GM12872 (cell line): ENCODE measurements around the gene WNT3A.

Experiments
- CTCF ChIP-seq: IDR thresholded peaks from 3 replicates; pipeline ENCODE4 v1.5.1; 2011; ENCODE audit warnings: low read depth, mild to moderate bottlenecking, low read length, moderate library complexity; ENCODE audit not compliant: insufficient read depth

The WNT3A gene

DNA sequence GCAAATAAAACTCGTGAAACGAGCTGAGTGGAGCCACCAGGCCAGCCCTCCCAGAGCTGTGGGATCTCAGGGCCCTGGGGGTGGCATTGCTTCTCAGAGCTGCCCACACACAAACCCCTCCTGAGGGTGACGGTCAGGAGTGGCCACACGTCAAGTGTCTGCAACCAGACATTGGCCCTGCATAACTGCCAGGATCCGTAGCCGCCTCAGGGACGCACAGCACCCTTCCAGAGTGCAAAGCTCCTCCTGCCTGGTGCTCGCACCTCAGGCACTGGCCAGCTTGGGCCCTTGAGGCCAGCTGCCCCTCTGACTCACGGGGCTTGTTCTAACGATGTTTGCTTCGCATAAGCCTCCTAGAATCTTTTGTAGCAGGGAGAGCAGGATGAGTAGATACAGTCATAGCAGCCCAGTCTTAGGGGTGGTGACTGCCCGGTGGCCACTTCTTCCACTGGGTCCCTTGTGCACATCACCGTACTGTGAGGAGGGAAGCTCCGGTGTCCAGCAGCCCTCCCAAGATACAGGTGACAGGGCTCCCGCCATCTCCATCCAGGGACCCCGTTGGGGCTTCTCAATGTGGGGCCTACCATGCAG, 5.0 kb downstream of the WNT3A start:
- no peak for TF ChIP-seq CTCF

- no peak for TF ChIP-seq CTCF
These were observed 5.8 kb downstream of the WNT3A start for GRCh38 chr1:228012555-228012954.

DNA sequence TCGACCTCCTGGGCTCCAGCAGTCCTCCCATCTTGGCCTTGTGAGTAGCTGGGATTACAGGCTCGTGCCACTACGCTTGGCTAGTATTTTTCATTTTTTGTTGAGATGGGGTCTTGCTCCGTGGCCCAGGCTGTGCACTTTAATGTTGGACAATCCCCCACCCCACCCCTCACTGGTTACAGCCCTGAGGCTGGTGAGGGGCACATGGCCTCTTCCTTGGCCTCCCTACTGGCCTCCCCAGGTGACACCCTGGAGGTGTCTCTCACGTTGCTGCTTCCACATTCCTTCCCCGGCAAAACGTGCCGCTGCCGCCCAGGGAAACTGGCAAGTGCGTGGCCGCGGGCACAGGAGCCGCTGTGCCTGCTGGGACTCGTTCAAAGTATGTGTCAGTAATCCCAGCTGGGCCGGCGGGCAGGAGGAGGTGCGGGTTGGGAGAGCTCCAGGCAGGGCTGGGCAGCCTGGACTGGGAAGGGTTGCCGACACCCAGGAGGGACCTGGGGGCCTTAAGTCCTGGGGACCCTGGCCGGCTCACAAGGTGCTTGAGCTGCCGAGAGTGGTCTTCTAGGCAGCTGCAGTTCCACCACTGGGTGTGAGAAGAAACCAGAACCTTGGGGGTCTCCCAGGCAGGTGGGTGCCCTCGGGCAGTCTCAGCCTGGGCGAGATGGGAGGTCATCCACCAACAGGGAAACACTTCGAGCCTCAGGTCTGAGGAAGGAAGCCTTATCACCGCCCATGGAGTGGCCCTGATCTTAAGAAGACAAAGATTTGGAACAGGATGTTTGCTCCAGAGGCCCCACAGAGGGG, 6.5 kb downstream of the WNT3A start:
- TF ChIP-seq CTCF: no peak

DNA sequence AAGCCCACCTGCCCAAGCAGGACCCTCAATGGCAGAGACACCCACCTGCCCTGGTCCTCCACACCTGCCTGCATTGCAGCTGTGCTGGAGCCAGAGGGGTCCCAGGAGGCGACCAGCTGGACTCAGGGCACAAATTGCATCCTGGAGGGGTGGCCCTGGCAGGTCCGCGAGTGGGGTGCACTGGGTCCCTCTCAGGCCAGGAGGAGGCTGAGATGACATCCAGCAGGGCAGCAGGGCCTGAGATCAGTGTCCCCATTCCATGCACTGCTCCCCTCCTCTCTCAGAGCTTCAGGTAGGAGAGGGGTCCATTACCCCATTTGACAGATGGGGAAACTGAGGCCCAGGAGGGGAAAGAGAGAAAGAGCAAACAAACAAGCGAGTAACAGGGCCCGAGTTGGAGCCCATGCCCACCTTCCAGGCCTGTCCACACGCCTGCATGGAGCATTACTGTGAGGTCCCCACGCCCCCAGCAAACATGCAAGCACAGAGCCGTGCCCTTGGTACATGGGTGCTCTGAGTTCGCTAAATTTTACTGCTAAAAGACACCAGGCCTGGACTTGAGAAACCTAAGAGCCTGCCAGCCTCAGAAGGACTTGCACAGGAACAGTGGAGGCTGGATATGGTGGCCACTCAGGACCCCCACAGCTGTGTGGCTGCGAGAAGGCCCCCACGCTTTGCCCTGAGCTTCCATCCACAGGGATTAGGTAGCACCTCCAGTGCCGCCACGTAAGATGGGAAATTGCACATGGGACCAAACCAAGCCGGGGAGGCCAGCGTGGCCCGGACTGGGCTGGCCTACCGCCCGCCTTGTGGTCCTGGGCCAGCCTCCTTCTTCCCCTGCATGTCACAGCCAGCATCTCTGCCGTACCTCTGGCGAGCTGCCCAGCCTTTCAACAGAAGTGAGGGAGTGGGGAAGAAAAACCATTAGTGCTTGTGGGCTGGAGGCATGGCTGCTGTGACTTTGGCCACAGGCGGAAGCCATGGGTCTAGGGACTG, 7.4 kb downstream of the WNT3A start:
- no peak for TF ChIP-seq CTCF

DNA sequence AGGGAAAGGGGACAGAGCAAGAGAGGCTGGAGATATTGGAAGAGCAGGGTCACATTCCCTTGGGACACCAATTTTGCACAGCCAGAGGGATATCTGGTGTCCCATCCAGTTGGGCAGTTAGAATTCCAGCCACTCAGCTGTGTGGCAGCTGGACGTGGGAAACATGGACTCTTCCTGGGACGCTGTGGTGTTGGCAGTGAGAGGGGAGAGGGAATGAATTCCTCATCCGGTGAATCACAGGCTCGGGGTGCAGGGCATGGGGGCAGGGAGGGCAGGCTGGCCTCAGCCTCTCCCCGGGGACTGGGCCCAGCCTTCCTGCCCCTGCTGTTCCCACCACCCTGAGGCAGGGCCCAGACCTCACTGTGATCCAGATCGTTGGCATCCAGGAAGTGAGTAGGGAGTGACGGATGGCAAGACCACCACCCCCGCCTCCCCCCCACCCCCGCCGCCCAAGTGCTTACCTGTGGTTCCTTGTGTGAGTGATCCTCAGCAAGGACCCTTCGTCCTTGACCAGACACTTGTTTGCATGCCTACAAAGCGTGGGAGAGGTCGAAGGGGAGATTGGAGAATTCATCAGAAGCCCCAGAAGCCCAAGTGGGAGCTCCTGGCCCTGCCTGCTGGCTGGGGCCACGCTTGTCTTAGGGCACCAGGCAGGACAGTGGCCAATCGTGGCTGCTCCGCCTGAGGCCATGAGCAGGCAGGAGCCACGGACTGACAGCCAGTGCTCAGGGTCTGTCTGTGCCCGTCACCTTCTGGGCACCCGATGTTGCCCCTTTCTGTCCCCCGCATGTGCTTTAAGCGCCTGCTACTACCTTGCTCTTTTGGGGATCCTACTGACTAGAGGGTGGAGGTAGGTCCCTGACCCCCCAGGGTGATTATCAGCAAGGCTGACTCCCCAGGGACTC, 8.7 kb downstream of the WNT3A start:
- TF ChIP-seq CTCF: no peak

GRCh38 chr1:228016181-228016510, 9.3 kb downstream of the WNT3A start:
- no peak for TF ChIP-seq CTCF
